ENCODE measurements around the gene DNAH7.

DNA sequence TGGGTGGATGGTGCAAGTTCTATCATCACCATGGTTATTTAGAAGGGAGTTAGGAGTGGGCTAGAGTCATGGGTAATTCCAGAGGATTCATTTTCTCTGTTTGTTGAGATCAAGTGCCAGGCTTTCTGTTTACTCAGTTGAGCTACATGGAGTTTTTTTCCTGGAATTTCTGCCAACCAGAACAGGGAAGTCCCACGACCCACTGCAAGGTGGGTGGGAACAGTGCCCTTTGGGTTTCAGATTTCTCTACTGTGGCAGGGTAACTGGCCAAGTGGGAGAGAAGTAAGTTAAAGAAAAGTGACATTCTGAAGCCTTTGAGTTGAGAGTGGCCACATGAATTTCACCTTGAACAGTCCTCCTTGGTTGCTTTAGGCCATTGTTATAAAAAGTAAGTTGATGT is 272.8 kb downstream of the DNAH7 start:
- TF ChIP-seq, protein P1, sequence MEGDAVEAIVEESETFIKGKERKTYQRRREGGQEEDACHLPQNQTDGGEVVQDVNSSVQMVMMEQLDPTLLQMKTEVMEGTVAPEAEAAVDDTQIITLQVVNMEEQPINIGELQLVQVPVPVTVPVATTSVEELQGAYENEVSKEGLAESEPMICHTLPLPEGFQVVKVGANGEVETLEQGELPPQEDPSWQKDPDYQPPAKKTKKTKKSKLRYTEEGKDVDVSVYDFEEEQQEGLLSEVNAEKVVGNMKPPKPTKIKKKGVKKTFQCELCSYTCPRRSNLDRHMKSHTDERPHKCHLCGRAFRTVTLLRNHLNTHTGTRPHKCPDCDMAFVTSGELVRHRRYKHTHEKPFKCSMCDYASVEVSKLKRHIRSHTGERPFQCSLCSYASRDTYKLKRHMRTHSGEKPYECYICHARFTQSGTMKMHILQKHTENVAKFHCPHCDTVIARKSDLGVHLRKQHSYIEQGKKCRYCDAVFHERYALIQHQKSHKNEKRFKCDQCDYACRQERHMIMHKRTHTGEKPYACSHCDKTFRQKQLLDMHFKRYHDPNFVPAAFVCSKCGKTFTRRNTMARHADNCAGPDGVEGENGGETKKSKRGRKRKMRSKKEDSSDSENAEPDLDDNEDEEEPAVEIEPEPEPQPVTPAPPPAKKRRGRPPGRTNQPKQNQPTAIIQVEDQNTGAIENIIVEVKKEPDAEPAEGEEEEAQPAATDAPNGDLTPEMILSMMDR (IDR thresholded peaks at IDR 0.05), result no peak
- TF ChIP-seq POLR2AphosphoS5 (IDR thresholded peaks at IDR 0.05), result no peak
